ENCODE results near the gene GPATCH8.
A peak's percentile ranks its signal among the peaks of the same experiment; 100 is the strongest.
"Not testable (repeated sequence)": the region's sequence is repeated elsewhere in the genome, so short reads cannot be mapped to it uniquely, and the experiment has no call there.

GPATCH8 gene

DNA sequence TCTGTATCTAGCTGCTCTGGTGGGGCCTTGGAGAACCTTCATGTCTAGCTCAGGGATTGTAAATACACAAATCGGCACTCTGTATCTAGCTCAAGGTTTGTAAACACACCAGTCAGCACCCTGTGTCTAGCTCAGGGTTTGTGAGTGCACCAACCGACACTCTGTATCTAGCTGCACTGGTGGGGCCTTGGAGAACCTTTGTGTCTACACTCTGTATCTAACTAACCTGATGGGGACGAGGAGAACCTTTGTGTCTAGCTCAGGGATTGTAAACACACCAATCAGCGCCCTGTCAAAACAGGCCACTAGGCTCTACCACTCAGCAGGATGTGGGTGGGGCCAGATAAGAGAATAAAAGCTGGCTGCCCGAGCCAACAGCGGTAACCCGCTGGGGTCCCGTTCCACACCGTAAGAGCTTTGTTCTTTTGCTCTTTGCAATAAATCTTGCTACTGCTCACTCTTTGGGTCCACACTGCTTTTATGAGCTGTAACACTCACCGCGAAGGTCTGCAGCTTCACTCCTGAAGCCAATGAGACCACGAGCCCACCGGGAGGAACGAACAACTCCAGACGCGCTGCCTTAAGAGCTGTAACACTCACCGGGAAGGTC, 133.7 kb downstream of the GPATCH8 start:
- not testable (repeated sequence) for DNase-seq

- not testable (repeated sequence) for DNase-seq
Observed at GRCh38 chr17:44368391-44369243, 134.6 kb downstream of the GPATCH8 start.

- DNase-seq: no peak
Observed at GRCh38 chr17:44367231-44367979, 135.8 kb downstream of the GPATCH8 start.

DNA sequence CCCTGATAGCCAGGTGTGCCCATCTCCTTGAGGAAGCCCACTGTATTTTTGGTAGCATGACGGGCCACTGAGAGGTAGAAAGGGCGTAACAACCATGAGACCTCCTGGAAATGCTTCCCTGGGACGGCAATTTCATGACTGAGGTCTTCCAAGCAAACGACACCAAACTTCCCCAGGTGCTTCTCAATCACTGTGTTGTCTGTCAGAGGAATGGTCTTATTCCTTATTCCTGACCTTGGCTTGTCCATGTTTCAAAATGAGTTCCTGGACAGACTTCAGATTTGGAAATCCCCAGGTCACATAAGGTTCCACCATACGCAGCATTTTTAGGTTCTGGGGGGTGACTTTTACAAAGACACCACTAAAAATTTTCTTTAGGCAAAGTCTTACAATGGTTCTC, 138.2 kb downstream of the GPATCH8 start:
- not testable (repeated sequence) for DNase-seq

DNA sequence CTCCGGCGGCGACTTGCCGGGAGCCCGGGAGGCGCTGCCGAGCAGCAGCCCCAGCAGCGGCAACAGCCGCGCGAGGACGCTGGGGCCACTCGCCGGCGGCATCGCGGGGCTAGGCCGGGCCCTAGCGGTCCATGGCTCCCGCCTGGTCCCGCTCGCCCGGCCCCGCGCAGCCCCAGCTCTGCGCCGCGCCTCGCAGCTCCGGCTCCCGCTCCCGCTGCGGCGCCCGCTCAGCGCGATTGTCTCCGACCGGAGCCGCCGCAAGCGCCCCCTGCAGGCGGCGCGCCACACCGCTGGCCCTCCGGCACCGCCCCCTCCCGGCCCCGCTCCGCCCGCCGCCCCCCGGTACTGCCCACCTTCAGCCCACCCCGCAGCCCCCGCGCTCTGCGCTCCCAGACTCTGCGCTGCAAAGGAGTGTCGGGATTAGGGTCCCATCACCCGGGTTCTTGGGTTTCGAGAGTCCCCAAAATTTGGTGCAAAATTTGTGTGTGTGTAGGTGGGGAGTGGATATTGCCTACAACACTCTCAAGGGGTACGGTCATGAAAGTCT, 139.5 kb downstream of the GPATCH8 start, which contains the start of gene FAM171A2:
TSS of gene FAM171A2 (minus strand) at position 241 of the 547 bp plus-strand sequence. CDS start at position 102, 139 bp downstream.
- peak; percentile 47 for DNase-seq

DNA sequence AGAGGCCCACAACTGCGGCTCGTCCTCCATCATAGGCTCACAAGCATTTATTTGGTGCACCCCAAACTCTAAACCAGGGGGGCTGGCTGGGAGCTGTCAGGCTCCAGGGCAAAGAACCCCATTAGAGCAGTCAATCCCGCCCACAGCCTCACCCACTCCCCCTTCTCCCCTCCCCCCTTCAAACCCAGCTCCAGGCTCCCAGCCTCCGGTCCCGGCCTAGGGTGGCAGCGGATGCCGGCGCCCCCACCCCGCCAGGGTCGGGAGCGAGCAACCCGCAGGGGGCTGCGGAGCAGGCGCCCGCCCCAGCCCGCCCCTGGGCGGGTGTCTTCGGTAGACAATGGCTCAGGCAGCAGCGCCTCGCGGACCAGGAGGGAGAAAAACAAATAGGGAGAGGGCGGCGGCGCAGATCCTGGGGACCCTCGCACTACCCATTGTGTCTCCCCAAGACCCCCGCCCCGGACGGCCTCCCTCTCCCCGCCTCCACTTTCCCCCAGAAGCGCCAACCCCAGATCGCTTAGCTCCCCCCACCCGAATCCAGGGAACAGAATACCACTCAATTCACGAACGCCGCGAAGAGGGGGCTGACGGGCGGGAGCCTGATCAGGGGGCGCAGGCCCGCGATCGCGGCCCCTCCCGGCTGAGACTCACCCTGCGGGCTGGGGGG, 140.1 kb downstream of the GPATCH8 start:
- DNase-seq: peak; percentile 16

DNA sequence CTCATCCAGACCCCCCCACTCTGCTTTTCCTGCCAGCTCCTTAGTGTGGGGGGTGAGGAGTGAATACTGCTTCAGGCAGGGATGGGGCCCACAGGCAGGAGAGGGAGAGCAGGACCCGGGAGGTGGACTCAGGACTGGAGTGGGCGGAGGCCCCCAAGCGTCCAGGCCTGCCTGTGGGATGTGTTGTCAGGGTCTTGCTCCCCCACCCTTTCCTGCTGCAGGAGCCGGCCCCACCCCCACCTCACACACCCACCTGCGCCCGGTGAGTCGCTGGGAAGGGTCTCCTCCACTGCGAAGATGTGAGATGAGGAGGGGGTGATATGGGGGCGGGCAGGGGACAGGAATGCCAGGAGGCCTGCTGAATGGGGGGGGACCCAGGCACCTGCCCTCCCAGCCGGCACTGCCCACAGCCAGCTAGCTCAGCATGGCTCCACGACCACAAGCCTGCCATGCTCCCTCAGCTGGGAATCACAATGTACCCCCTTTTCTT, 140.7 kb downstream of the GPATCH8 start:
- DNase-seq: no peak

GRCh38 chr17:44361292-44362260, 141.6 kb downstream of the GPATCH8 start:
- DNase-seq: peak; percentile 55

DNA sequence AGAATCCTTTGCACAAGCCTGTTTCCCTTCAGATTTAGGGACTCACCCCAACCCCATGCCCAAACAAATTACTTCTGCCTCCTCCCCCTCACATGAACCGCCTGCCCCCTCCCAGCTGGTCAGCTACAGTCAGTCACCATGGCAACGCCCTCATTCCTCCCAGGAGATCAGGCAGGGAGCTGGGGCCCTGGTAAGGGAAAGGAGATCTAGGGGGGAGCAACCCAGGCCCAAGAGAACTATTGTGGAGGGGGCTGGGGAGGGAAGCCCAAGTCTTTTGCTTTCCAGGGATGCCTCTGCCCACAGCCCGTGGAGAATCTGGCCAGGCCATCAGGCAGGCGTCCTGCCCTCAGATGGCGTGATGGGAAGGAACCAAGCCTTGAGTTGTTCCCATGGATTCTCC, 142.4 kb downstream of the GPATCH8 start:
- no peak for DNase-seq

- no peak for DNase-seq
Observed at GRCh38 chr17:44360144-44360533, 143.1 kb downstream of the GPATCH8 start.

DNA sequence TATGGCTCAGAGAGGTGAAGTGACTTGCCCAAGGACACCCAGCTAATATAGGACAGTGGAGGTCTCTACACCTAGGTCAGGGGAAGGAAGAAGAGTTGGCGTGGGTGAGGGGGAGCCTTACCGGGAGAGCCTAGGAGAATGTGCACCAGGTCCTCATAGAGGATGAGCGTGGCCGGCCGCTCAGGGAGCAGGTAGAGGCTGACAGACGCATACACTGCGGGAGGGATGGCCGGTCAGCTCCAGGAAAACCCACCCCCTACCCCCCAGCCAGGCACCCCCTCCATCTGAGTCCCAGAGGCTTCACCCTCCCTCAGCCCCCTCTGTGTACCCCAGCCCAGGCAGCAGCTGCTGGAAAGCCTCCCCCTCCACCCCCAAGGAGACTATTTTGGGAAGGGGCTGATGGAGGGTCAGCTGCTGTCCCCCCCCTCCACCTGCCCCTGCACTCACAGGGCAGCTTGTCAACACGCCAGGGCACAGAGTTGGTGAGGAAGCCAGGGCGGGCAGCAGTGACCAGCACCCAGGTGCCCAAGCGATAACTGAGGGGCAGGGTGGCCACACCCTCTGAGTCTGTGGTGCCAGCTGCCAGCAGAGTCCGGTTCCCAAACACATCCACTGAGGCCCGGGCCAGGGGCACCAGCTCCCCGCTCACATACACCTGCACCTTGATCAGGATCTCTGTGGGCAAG, 143.6 kb downstream of the GPATCH8 start:
- DNase-seq: no peak

- no peak for DNase-seq
Observed at GRCh38 chr17:44359006-44359405, 144.2 kb downstream of the GPATCH8 start.

DNA sequence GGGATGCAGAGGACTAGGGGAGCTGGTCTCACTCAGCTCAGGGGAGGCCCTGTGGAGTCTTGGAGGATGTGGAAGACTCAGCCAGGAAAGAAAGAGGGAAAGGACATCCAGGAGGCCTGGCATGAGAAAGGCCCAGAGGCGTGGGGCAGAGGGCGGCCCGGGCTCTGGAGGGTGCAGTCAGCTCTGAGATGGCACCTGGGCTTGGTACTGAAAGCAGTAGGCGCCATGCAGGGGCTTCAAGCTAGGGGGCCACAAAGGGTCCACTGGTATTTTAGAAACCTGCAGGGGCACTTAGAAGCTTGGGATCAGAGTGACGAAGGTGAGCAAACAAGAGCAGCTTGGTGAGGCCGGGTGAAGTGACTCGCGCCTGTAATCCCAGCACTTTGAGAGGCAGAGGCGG, 145.1 kb downstream of the GPATCH8 start:
- no peak for DNase-seq

GRCh38 chr17:44356241-44356640, 147.0 kb downstream of the GPATCH8 start:
- DNase-seq: no peak

- DNase-seq: no peak
Observed at GRCh38 chr17:44355642-44356099, 147.5 kb downstream of the GPATCH8 start.

GRCh38 chr17:44354582-44355561, 148.3 kb downstream of the GPATCH8 start:
- peak; percentile 14 for DNase-seq

DNA sequence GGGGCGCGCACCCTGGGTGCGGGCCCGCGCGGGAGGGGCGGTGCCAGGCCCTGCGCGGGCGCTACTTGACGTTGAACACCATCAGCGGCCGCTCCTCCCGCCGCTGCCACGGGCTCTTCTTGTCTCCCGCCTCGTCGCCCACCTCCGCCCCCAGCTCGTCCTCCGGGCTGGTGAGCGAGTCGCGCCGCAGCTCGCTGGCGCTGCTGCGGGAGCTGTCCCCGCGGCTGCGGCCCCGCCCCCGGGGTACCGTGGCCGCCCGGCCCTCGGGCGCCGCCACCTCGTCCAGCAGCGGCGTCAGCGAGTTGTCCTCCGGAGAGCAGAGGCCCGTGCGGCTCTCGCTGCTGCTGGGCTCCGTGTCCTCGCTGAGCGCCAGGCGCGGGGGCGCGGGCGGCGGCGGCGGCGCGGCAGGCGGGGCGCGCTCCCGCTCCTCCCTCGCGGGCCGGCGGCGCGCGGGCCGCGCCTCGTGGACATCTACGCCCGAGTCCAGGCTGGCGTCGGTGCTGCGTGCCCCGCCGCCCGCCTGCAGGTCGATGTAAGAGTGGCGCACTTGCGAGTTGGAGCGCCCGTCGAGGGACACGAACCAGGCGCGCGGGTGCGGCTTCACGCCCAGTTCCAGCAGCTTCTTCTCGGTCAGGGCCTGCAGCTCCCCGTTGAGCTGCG, 149.4 kb downstream of the GPATCH8 start:
- DNase-seq: no peak

DNA sequence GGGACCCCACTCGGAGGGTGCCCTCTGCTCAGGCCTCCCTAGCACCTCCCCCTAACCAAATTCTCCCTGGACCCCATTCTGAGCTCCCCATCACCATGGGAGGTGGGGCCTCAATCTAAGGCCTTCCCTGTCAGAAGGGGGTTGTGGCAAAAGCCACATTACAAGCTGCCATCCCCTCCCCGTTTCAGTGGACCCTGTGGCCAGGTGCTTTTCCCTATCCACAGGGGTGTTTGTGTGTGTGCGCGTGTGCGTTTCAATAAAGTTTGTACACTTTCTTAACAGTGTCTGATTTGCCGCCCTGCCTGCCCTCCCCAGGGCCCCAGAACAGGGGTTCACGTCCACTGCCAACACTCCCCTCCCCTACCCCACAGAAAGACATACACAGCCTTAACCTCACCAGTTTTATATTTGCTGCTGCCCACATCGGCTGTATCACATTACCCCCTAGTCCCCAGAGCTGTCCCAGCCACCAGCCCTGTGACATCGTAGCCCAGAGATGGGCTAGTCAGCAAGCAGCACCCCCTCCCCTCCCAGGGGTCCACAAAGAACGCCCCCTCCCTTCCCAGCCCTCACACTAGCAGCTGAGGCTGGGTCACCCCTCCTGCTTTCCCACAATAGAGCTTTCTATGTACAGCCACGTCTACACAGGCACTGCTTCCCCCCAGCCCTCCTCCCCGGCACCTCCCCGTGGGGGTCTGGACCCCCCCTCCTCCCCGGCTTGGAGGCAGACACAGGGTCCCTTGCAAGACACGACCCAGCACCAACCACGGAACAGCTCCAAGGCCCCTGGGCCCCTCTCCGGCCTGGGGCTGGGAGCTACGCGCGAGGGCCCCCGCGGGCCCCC, 150.2 kb downstream of the GPATCH8 start:
- no peak for DNase-seq

All from NCI-H1105 treated with DMSO at 0.1 percent for 48 hours (cell line).